ENCODE results near the gene C5AR1.
"Not testable (repeated sequence)": the region's sequence is repeated elsewhere in the genome, so short reads cannot be mapped to it uniquely, and the experiment has no call there.

The C5AR1 gene

GRCh38 chr19:47284324-47284899 lies 25.2 kb upstream of the C5AR1 start:
- peak; percentile 70 for DNase-seq

DNA sequence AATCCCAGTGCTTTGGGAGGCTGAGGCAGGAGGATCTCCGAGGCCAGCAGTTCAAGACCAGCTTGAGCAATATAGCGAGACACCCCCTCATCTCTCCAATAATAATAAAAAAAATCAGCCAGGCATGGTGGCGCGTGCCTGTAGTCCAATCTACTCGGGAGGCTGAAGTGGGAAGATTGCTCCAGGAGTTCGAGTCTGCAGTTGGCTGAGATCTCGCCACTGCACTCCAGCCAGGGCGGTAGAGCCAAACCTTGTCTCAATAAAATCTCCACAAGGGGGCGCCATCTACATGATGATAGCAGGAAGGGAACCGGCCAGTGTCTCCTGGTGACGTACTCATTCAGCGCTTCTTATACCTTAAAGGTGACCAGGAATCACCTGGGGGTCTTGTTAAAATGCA lies 13.6 kb upstream of the C5AR1 start:
- peak; percentile 79 for DNase-seq

- not testable (repeated sequence) for DNase-seq
Measured at GRCh38 chr19:47300867-47301266, 8.8 kb upstream of the C5AR1 start.

DNA sequence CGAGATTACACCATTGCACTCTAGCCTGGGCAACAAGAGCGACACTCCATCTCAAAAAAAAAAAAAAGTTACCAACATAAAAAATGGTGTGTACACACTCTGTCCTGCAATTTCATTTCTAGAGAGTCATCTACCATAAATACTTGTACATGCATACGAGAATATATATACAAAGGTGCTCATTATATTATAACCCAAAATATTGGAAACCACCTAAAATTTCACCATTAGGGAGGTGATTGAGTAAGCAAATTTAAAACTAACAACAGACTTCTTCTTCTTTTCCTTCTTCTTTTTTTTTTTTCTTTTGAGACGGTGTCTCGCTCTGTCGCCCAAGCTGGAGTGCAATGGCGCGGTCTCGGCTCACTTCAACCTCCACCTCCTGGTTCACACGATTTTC lies 7.4 kb upstream of the C5AR1 start:
- no peak for DNase-seq

GRCh38 chr19:47303966-47304365 lies 5.7 kb upstream of the C5AR1 start:
- no peak for DNase-seq

GRCh38 chr19:47305309-47305751 lies 4.3 kb upstream of the C5AR1 start:
- DNase-seq: peak; percentile 83

- DNase-seq: no peak
Measured at GRCh38 chr19:47306303-47306702, 3.4 kb upstream of the C5AR1 start.

DNA sequence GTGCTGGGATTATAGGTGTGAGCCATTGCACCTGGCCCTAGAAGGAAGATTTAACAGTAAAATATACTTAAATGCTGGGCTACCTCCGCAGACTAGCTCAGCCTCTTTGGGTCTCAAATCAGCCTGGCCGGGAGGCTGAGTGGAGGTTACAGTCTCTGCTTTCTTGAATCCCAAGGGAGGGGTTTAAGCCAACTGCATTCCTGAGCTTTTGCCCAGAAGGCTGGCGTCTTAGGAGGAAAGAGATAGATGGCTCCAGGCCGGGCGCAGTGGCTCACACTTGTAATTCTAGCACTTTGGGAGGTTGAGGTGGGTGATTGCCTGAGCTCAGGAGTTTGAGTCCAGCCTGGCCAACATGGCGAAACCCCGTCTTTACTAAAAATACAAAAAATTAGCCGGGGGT lies 623 bp upstream of the C5AR1 start:
- DNase-seq: peak; percentile 60

DNA sequence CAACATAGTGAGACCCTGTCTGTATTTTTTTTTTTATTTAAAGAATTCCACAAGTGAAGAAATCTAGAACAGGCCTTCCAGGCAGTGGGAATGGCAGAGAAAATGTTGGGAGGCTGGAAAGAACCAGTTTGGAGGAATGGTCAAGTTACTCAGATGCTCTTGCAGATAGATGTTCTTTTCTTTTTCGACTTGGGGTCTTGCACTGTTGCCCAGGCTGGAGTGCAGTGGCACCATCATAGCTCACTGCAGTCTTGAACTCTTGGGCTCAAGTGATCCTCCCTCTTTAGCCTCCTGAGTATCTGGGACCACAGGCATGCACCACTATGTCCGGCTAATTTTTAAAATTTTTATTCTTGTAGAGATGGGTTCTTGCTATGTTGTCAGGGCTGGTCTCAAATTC lies 662 bp downstream of the C5AR1 start:
- no peak for DNase-seq

GRCh38 chr19:47310819-47311218 lies 1.2 kb downstream of the C5AR1 start:
- peak; percentile 20 for DNase-seq

DNA sequence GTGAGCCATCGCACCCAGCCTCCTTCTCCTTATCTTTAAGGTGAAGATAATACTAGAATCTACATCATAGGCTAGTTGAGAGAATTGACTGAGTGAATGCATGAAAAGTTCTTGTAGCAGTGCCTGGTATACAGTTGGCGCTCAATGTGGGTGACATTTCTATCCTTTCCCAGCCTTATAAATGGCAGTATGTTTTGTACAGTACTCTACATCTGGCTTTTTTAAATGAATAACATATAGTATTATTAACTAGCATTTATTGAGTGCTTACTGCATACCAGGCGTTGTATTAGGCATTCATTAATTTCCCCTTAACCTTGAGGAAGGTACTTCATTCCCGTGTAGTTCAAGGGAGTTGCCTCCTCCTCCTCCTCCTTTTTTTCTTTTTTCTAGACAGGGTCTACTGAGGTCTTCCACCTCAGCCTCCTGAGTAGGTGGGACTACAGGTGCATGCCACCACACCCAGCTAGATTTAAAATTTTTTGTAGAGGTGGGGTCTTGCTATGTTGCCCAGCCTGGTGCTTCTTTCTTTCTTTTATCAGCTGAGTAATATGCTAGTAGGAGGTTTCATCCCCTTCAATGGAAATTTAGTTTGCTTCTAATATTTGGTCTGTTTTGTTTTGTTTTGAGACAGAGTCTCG lies 2.8 kb downstream of the C5AR1 start:
- no peak for DNase-seq

GRCh38 chr19:47313754-47314295 lies 4.2 kb downstream of the C5AR1 start:
- no peak for DNase-seq

GRCh38 chr19:47315125-47315821 lies 5.6 kb downstream of the C5AR1 start:
- peak; percentile 78 for DNase-seq

GRCh38 chr19:47316513-47316912 lies 6.9 kb downstream of the C5AR1 start:
- no peak for DNase-seq

DNA sequence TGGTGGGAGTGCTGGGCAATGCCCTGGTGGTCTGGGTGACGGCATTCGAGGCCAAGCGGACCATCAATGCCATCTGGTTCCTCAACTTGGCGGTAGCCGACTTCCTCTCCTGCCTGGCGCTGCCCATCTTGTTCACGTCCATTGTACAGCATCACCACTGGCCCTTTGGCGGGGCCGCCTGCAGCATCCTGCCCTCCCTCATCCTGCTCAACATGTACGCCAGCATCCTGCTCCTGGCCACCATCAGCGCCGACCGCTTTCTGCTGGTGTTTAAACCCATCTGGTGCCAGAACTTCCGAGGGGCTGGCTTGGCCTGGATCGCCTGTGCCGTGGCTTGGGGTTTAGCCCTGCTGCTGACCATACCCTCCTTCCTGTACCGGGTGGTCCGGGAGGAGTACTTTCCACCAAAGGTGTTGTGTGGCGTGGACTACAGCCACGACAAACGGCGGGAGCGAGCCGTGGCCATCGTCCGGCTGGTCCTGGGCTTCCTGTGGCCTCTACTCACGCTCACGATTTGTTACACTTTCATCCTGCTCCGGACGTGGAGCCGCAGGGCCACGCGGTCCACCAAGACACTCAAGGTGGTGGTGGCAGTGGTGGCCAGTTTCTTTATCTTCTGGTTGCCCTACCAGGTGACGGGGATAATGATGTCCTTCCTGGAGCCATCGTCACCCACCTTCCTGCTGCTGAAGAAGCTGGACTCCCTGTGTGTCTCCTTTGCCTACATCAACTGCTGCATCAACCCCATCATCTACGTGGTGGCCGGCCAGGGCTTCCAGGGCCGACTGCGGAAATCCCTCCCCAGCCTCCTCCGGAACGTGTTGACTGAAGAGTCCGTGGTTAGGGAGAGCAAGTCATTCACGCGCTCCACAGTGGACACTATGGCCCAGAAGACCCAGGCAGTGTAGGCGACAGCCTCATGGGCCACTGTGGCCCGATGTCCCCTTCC lies 10.5 kb downstream of the C5AR1 start:
- no peak for DNase-seq

DNA sequence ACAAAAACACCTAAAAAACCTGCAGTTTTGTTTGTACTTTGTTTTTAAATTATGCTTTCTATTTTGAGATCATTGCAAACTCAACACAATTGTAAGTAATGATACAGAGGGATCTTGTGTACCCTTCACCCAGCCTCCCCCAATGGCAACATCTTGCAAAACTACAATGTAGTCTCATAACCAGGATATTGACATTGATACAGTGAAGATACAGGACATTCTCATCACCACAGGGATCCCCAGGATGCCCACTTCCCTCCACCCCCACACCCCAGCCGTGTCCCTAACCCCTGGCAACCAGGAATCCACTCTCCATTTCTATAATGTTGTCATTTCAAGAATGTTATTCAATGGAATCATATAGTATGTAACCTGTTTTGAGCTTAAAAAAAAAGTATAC lies 12.0 kb downstream of the C5AR1 start:
- no peak for DNase-seq

GRCh38 chr19:47322058-47322457 lies 12.4 kb downstream of the C5AR1 start:
- no peak for DNase-seq

DNA sequence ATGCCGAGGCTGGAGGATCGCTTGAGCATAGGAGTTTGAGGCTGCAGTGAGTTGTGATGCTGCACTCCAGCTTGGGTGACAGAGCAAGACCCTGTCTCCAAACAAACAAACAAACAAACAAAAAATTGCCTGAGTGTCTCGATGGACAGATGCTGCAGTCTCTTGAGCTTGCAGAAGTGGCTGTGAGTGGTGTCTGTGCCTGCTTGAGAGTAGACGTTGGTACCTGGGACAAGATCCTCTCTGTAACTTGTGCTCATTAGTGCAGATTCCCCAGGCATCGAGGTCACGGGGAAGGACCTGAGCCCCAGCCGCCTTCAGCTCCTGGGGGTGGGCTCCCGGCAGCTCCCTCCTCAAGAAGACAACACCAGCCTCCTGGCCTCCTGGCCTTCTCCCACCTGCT lies 13.7 kb downstream of the C5AR1 start:
- DNase-seq: no peak

DNA sequence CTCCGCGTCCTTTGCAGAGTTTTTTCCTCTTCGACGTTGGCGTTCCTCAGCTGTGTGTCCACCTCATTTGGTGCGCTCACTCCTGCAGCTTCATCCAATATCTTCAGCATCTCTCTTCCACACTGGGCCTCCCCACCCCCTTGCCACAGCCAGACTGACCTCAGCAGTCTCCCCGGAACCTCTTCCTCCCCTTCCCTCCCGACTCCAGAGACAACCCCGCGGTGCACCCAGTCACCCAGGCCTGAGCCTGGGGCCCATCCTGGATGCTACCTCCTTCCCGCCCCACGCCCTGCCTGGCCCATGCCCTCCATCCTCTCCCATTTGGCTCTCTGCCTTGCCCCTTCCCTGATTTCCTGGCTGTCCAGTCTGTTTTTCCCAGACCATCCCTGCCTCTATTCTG lies 14.2 kb downstream of the C5AR1 start:
- DNase-seq: no peak

DNA sequence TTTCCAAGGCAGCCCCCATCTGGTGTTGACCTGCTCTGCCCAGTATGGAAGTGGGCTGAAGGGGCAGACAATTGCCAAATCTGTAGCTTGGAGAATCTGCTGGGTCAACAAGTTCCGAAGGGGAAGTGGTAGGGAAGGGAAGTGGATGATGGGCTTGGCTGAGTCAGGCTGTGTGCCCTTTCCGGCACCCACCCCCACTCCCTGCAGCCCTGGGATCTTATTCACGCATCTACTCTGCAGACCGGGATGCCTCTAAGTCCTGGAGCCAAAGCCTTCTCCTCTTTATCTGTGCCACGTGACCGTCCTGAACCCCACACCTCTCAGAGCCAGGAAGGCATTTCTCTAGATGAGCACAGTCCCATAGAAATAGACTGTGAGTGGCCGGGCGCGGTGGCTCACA lies 14.8 kb downstream of the C5AR1 start:
- DNase-seq: no peak

- DNase-seq: peak; percentile 26
Measured at GRCh38 chr19:47330466-47330869, 20.8 kb downstream of the C5AR1 start.

GRCh38 chr19:47331490-47331889 lies 21.8 kb downstream of the C5AR1 start:
- DNase-seq: no peak
